Measurements from ENCODE around the gene ALPI. TPM values are rescaled to one million over a fixed set of nuclear protein-coding genes. Genes with fewer than 3 reads are reported as not detected.

Gene ALPI
- total RNA-seq, 2 experiments from 2014 or later = not detected

DNA sequence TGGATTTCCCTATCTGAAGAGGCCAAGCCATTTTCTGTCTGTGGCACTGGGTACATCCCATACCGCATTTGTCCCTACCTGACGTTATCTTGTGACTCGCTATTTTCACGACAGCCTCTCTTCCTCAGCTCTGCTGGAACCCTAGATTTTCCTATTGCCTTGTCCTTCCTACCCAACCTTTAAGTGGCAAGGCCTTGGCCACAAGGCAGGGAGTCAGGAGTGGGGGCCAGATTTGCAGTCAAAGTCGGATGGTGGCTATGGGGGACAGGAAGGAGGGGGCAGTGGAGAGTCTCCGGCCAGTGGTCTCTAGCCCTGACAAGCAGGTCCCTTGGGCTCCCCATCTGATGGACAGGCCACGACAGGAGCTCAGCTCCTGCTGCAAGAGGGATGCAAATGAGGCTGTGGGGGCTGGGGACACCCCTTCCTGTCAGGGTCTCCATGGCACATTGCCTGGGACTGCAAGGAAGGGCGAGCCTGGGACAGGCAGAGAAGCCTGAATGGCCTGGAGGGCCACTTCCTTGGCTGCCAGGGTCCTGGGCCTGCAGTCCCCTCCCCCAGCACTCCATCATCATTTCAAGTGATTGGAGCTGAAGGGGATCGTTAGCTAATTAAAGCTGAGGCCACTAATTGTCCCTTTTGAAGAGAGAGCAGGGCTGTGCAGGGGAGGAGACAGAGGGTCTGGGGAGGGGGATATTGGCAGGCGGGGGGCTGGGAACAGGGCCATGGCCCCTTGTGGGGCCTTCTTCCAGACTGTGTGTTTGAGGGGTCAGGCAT is 37.9 kb downstream of the ALPI start:
- Histone ChIP-seq H3K4me1 (ENCODE audit: insufficient read depth, low read length) (no peaks in the 10 kb centered on the region), H3K27ac (ENCODE audit: low read depth in 1 of 2, low read length in 2 of 2) (no peak overlapping the region), H3K4me3 (ENCODE audit: low read length) (no peak overlapping the region), H3K36me3 (ENCODE audit: insufficient read depth, low read length) (no peaks in the 10 kb centered on the region), H3K27me3 (ENCODE audit: control insufficient read depth in 1 of 2, insufficient read depth in 2 of 2, low read length in 2 of 2) (peaks cover 2 to 4% of the 10 kb centered on the region in 2 experiments), H3K9me3 (ENCODE audit: control insufficient read depth in 1 of 2, insufficient read depth in 1 of 2, low read length in 2 of 2) (peaks cover 0 to 5% of the 10 kb centered on the region in 2 experiments)
- no peak overlapping the region for H3K4me3 Mint-ChIP-seq
- CTCF ChIA-PET = no interaction called here
- POLR2A ChIA-PET = no interaction called here
- TF ChIP-seq, protein P1, sequence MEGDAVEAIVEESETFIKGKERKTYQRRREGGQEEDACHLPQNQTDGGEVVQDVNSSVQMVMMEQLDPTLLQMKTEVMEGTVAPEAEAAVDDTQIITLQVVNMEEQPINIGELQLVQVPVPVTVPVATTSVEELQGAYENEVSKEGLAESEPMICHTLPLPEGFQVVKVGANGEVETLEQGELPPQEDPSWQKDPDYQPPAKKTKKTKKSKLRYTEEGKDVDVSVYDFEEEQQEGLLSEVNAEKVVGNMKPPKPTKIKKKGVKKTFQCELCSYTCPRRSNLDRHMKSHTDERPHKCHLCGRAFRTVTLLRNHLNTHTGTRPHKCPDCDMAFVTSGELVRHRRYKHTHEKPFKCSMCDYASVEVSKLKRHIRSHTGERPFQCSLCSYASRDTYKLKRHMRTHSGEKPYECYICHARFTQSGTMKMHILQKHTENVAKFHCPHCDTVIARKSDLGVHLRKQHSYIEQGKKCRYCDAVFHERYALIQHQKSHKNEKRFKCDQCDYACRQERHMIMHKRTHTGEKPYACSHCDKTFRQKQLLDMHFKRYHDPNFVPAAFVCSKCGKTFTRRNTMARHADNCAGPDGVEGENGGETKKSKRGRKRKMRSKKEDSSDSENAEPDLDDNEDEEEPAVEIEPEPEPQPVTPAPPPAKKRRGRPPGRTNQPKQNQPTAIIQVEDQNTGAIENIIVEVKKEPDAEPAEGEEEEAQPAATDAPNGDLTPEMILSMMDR (IDR thresholded peaks at IDR 0.05) = no peak
- no peaks in the 10 kb centered on the region for H3K9me3 Mint-ChIP-seq
- H3K4me1 Mint-ChIP-seq (ENCODE audit: low read depth) = peaks cover 1% of the 10 kb centered on the region
- DNase-seq (no peak), ATAC-seq (ENCODE audit: poor library complexity) (no peak)
- H3K27me3 Mint-ChIP-seq = peaks cover 35% of the 10 kb centered on the region
- intact Hi-C loops (cut with DNase I, micrococcal nuclease) = no loop called here
- H3K27ac Mint-ChIP-seq = no peak overlapping the region
- no peaks in the 10 kb centered on the region for H3K36me3 Mint-ChIP-seq (ENCODE audit: low read depth)

DNA sequence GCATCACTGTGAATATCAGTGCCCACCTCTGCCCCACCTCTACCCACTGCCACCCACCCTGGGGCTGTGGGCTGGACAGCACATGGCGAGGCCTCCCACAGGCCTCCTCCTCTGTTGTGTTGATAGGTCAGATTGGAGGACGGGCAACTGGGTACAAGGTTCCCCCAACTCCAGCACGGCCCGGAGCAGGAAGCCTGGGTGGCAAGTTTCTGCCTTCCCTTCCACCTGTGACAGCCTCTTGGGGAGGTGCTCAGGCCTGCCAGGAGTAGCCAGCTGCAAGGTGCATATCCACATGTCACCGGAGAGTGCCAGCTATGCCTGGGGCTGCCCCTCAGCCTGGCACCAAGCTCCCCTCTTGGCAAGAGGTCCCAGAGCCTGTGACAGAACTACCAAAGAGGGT is 38.6 kb downstream of the ALPI start:
- no peak overlapping the region for H3K4me3 ChIP-seq (ENCODE audit: low read length)
- peaks cover 0 to 5% of the 10 kb centered on the region in 2 experiments for H3K9me3 ChIP-seq (ENCODE audit: control insufficient read depth in 1 of 2, insufficient read depth in 1 of 2, low read length in 2 of 2)
- peaks cover 0 to 6% of the 10 kb centered on the region in 2 experiments for H3K27me3 ChIP-seq (ENCODE audit: control insufficient read depth in 1 of 2, insufficient read depth in 2 of 2, low read length in 2 of 2)
- intact Hi-C loops (cut with DNase I, micrococcal nuclease) = no loop called here
- no peaks in the 10 kb centered on the region for H3K36me3 ChIP-seq (ENCODE audit: insufficient read depth, low read length)
- TF ChIP-seq, protein P1 (IDR thresholded peaks at IDR 0.05) = no peak
- no peak for DNase-seq
- Mint-ChIP-seq H3K9me3 (no peaks in the 10 kb centered on the region), H3K27ac (no peak overlapping the region), H3K4me3 (no peak overlapping the region), H3K27me3 (peaks cover 35% of the 10 kb centered on the region), H3K4me1 (ENCODE audit: low read depth) (no peaks in the 10 kb centered on the region), H3K36me3 (ENCODE audit: low read depth) (no peaks in the 10 kb centered on the region)
- no peak for ATAC-seq (ENCODE audit: poor library complexity)
- CTCF ChIA-PET = no interaction called here
- POLR2A ChIA-PET = no interaction called here
- H3K4me1 ChIP-seq (ENCODE audit: insufficient read depth, low read length) = no peaks in the 10 kb centered on the region
- no peak overlapping the region for H3K27ac ChIP-seq (ENCODE audit: low read depth in 1 of 2, low read length in 2 of 2)

DNA sequence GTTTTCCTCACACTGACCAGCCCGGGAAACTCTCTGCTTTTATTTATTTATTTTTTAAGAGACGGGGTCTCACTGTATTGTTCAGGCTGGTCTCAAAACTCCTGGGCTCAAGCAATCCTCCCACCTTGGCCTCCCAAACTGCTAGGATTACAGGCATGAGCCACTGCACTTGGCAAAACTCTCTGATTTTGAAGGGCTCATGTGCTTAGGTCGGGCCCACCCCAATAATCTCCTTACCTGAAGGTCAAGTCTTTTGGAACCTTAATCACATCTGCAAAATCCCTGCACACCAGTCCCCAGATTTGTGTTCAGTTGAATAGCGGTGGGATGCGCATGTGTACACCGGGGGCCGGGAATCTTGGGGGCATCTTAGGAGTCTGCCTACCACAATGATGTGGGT is 39.3 kb downstream of the ALPI start:
- no peaks in the 10 kb centered on the region for H3K9me3 Mint-ChIP-seq
- no peaks in the 10 kb centered on the region for H3K36me3 Mint-ChIP-seq (ENCODE audit: low read depth)
- H3K27me3 Mint-ChIP-seq = peaks cover 35% of the 10 kb centered on the region
- no peaks in the 10 kb centered on the region for H3K4me1 Mint-ChIP-seq (ENCODE audit: low read depth)
- no peaks in the 10 kb centered on the region for H3K36me3 ChIP-seq (ENCODE audit: insufficient read depth, low read length)
- no peak overlapping the region for H3K27ac ChIP-seq (ENCODE audit: low read depth in 1 of 2, low read length in 2 of 2)
- CTCF ChIA-PET = no interaction called here
- no peak overlapping the region for H3K27ac Mint-ChIP-seq
- TF ChIP-seq, protein P1 (IDR thresholded peaks at IDR 0.05) = no peak
- ATAC-seq (ENCODE audit: poor library complexity) = no peak
- H3K9me3 ChIP-seq (ENCODE audit: control insufficient read depth in 1 of 2, insufficient read depth in 1 of 2, low read length in 2 of 2) = peaks cover 0 to 1% of the 10 kb centered on the region in 2 experiments
- no peak for DNase-seq
- POLR2A ChIA-PET = no interaction called here
- H3K4me3 Mint-ChIP-seq = no peak overlapping the region
- H3K4me3 ChIP-seq (ENCODE audit: low read length) = no peak overlapping the region
- H3K4me1 ChIP-seq (ENCODE audit: insufficient read depth, low read length) = no peaks in the 10 kb centered on the region
- intact Hi-C loops (cut with DNase I, micrococcal nuclease) = no loop called here
- peaks cover 0 to 3% of the 10 kb centered on the region in 2 experiments for H3K27me3 ChIP-seq (ENCODE audit: control insufficient read depth in 1 of 2, insufficient read depth in 2 of 2, low read length in 2 of 2)

Measured in CD4-positive, alpha-beta T cell (primary cell).